ENCODE results near the gene PM20D1.
"Not testable (repeated sequence)": the region's sequence is repeated elsewhere in the genome, so short reads cannot be mapped to it uniquely, and the experiment has no call there.

Gene PM20D1

GRCh38 chr1:205849619-205850355, at the start of gene PM20D1:
Gene PM20D1 (minus strand): TSS chr1:205850132. CDS start chr1:205850072, 60 bp downstream.
- DNase-seq (ENCODE audit: low spot score), result peak; percentile 93

- DNase-seq (ENCODE audit: low spot score), result no peak
These were observed 46.4 kb upstream of the PM20D1 start for GRCh38 chr1:205896351-205896750.

GRCh38 chr1:205894119-205894518, 44.2 kb upstream of the PM20D1 start:
- not testable (repeated sequence) for DNase-seq (ENCODE audit: low spot score)

GRCh38 chr1:205892175-205892574, 42.2 kb upstream of the PM20D1 start:
- DNase-seq (ENCODE audit: low spot score), result not testable (repeated sequence)

- not testable (repeated sequence) for DNase-seq (ENCODE audit: low spot score)
These were observed 41.5 kb upstream of the PM20D1 start for GRCh38 chr1:205891481-205891880.

- not testable (repeated sequence) for DNase-seq (ENCODE audit: low spot score)
These were observed 40.7 kb upstream of the PM20D1 start for GRCh38 chr1:205890631-205891030.

GRCh38 chr1:205889706-205890105, 39.8 kb upstream of the PM20D1 start:
- DNase-seq (ENCODE audit: low spot score), result not testable (repeated sequence)

GRCh38 chr1:205889006-205889405, 39.1 kb upstream of the PM20D1 start:
- DNase-seq (ENCODE audit: low spot score), result not testable (repeated sequence)

GRCh38 chr1:205883792-205884191, 33.9 kb upstream of the PM20D1 start:
- DNase-seq (ENCODE audit: low spot score), result no peak

GRCh38 chr1:205880923-205881322, 31.0 kb upstream of the PM20D1 start:
- no peak for DNase-seq (ENCODE audit: low spot score)

- DNase-seq (ENCODE audit: low spot score), result no peak
These were observed 30.0 kb upstream of the PM20D1 start for GRCh38 chr1:205879974-205880373.

GRCh38 chr1:205878026-205878425, 28.1 kb upstream of the PM20D1 start:
- no peak for DNase-seq (ENCODE audit: low spot score)

- not testable (repeated sequence) for DNase-seq (ENCODE audit: low spot score)
These were observed 23.2 kb upstream of the PM20D1 start for GRCh38 chr1:205873148-205873547.

GRCh38 chr1:205870236-205870635, 20.3 kb upstream of the PM20D1 start:
- no peak for DNase-seq (ENCODE audit: low spot score)

- DNase-seq (ENCODE audit: low spot score), result no peak
These were observed 11.6 kb upstream of the PM20D1 start for GRCh38 chr1:205861540-205861939.

GRCh38 chr1:205858141-205858961, 8.4 kb upstream of the PM20D1 start:
- DNase-seq (ENCODE audit: low spot score), result no peak

GRCh38 chr1:205857501-205857900, 7.6 kb upstream of the PM20D1 start:
- DNase-seq (ENCODE audit: low spot score), result not testable (repeated sequence)

- no peak for DNase-seq (ENCODE audit: low spot score)
These were observed 6.5 kb upstream of the PM20D1 start for GRCh38 chr1:205856433-205856832.

GRCh38 chr1:205852969-205853368, 3.0 kb upstream of the PM20D1 start:
- DNase-seq (ENCODE audit: low spot score), result no peak

GRCh38 chr1:205851993-205852392, 2.1 kb upstream of the PM20D1 start:
- no peak for DNase-seq (ENCODE audit: low spot score)

GRCh38 chr1:205843036-205843859, 6.7 kb downstream of the PM20D1 start:
- no peak for DNase-seq (ENCODE audit: low spot score)

- no peak for DNase-seq (ENCODE audit: low spot score)
These were observed 7.7 kb downstream of the PM20D1 start for GRCh38 chr1:205842229-205842628.
